Fibroblast of lung (primary cell): ENCODE data around the gene TCF4. TPM values are rescaled to one million over a fixed set of nuclear protein-coding genes. Genes with fewer than 3 reads are reported as not detected.

ENCODE experiments used
- DNase-seq, 2 donors: peaks; one replicate each; pipeline versions ENCODE4 v3.0.0 to v3.0.0-alpha.2; 2010; ENCODE audit warnings: low read depth in 2 of 2
- H2AFZ ChIP-seq: 2 replicates; pipeline ENCODE4 v1.5.1; 2012; ENCODE audit warnings: low read length, control low read depth, inconsistent platforms
- H3K27ac ChIP-seq: 2 replicates; pipeline ENCODE4 v1.5.1; 2011; ENCODE audit warnings: low read length, control low read depth; ENCODE audit not compliant: insufficient read depth
- H3K27me3 ChIP-seq: 2 replicates; pipeline ENCODE4 v1.5.1; 2011; ENCODE audit warnings: mild to moderate bottlenecking, low read length; ENCODE audit not compliant: control insufficient read depth, insufficient read depth
- H3K36me3 ChIP-seq: 2 replicates; pipeline ENCODE4 v1.5.1; 2011; ENCODE audit warnings: low read length; ENCODE audit not compliant: control insufficient read depth, insufficient read depth
- H3K4me1 ChIP-seq: 2 replicates; pipeline ENCODE4 v1.5.1; 2011; ENCODE audit warnings: low read length; ENCODE audit not compliant: control insufficient read depth, insufficient read depth; ENCODE audit errors: extremely low read depth
- H3K4me2 ChIP-seq: 2 replicates; pipeline ENCODE4 v1.5.1; 2011; ENCODE audit warnings: low read length, control low read depth; ENCODE audit not compliant: insufficient read depth; ENCODE audit errors: extremely low read depth
- H3K4me3 ChIP-seq, 4 experiments: fragments of 200-600 bp in 1 of 4; sonication (generic) in 1 of 4; replicated peaks in 1 of 4; 2 replicates each; pipeline ENCODE4 v1.5.1; 2011 to 2016; ENCODE audit warnings: low read length in 4 of 4, low read depth in 3 of 4, mild to moderate bottlenecking in 3 of 4, control low read depth in 2 of 4, inconsistent platforms in 1 of 4, mixed read lengths in 1 of 4; ENCODE audit not compliant: insufficient read depth in 1 of 4; ENCODE audit errors: control extremely low read depth in 1 of 4
- H3K79me2 ChIP-seq: 2 replicates; pipeline ENCODE4 v1.5.1; 2012; ENCODE audit warnings: mild to moderate bottlenecking, low read length, inconsistent platforms; ENCODE audit not compliant: control insufficient read depth, insufficient read depth
- H3K9ac ChIP-seq: 2 replicates; pipeline ENCODE4 v1.5.1; 2011; ENCODE audit warnings: mild to moderate bottlenecking, low read length, control low read depth; ENCODE audit not compliant: insufficient read depth
- H3K9me3 ChIP-seq: 2 replicates; pipeline ENCODE4 v1.5.1; 2012; ENCODE audit warnings: low read depth, low read length; ENCODE audit not compliant: control insufficient read depth, insufficient read depth
- H4K20me1 ChIP-seq: 2 replicates; pipeline ENCODE4 v1.5.1; 2011; ENCODE audit warnings: low read length; ENCODE audit not compliant: control insufficient read depth, insufficient read depth; ENCODE audit errors: extremely low read depth
- CTCF ChIP-seq, 2 donors: IDR thresholded peaks in 1 of 2; conservative IDR thresholded peaks in 1 of 2; 1 replicate in 1 of 2; 2 replicates in 1 of 2; pipeline ENCODE4 v1.5.1; 2011 to 2012; ENCODE audit warnings: low read length in 2 of 2, control low read depth in 1 of 2, inconsistent platforms in 1 of 2, low read depth in 1 of 2, mild to moderate bottlenecking in 1 of 2
- EZH2 ChIP-seq: IDR thresholded peaks from 2 replicates; pipeline ENCODE4 v1.5.1; 2012; ENCODE audit warnings: low read length, control low read depth, mild to moderate bottlenecking; ENCODE audit errors: missing control alignments
- polyA plus RNA-seq, 2 donors: library from polyadenylated mRNA; depleted of rRNA in 1 of 2; stranded (reverse) in 1 of 2; unstranded in 1 of 2; fragments of >200 nt; gene quantifications; 2 replicates each; pipeline ENCODE4 v1.2.1, GENCODE V29; 2011 to 2012; ENCODE audit warnings: missing spikeins in 1 of 2
- total RNA-seq: library from RNA; depleted of rRNA; stranded (reverse); fragments of >200 nt; gene quantifications from 2 replicates; pipeline ENCODE4 v1.2.1, GENCODE V29; 2014

The TCF4 gene
- total and polyA plus RNA-seq, 2 donors (not counting 1 experiment from before 2014, with no cell fraction given): 48.9 to 57.6 TPM

- no peak for TF ChIP-seq EZH2
- TF ChIP-seq CTCF (conservative IDR thresholded peaks at IDR 0.05 in 1 of 2, IDR thresholded peaks at IDR 0.05 in 1 of 2; ENCODE audit: low read depth in 1 of 2, low read length in 2 of 2): no peak
- Histone ChIP-seq H3K27me3 (no peaks in the 10 kb centered on the region), H4K20me1 (no peaks in the 10 kb centered on the region), H3K9ac (no peak overlapping the region), H3K9me3 (no peaks in the 10 kb centered on the region), H3K4me3 (no peak overlapping the region), H2AFZ (no peak overlapping the region), H3K79me2 (no peaks in the 10 kb centered on the region), H3K36me3 (no peaks in the 10 kb centered on the region), H3K4me1 (no peaks in the 10 kb centered on the region), H3K27ac (no peak overlapping the region), H3K4me2 (no peak overlapping the region)
- no peak for DNase-seq
Observed at GRCh38 chr18:55346961-55347740, 240.8 kb downstream of the TCF4 start.

- no peak overlapping the region for H3K4me3 ChIP-seq
- no peak overlapping the region for H2AFZ ChIP-seq
- H3K36me3 ChIP-seq: no peaks in the 10 kb centered on the region
- DNase-seq: no peak
- no peaks in the 10 kb centered on the region for H3K79me2 ChIP-seq
- H3K4me2 ChIP-seq: no peak overlapping the region
- H3K27me3 ChIP-seq: no peaks in the 10 kb centered on the region
- TF ChIP-seq EZH2 (no peak), CTCF (conservative IDR thresholded peaks at IDR 0.05 in 1 of 2, IDR thresholded peaks at IDR 0.05 in 1 of 2; ENCODE audit: low read depth in 1 of 2, low read length in 2 of 2) (no peak)
- H3K27ac ChIP-seq: no peak overlapping the region
- H3K4me1 ChIP-seq: no peaks in the 10 kb centered on the region
- no peak overlapping the region for H3K9ac ChIP-seq
- H4K20me1 ChIP-seq: no peaks in the 10 kb centered on the region
- no peaks in the 10 kb centered on the region for H3K9me3 ChIP-seq
Observed at GRCh38 chr18:55346387-55346786, 241.6 kb downstream of the TCF4 start.

- Histone ChIP-seq H3K79me2 (no peaks in the 10 kb centered on the region), H3K36me3 (no peaks in the 10 kb centered on the region), H3K9me3 (no peaks in the 10 kb centered on the region), H2AFZ (no peak overlapping the region), H3K27me3 (no peaks in the 10 kb centered on the region), H3K27ac (no peak overlapping the region), H3K4me3 (no peak overlapping the region), H3K4me1 (no peaks in the 10 kb centered on the region), H4K20me1 (no peaks in the 10 kb centered on the region), H3K4me2 (no peak overlapping the region), H3K9ac (no peak overlapping the region)
- TF ChIP-seq EZH2: no peak
- TF ChIP-seq CTCF (conservative IDR thresholded peaks at IDR 0.05 in 1 of 2, IDR thresholded peaks at IDR 0.05 in 1 of 2; ENCODE audit: low read depth in 1 of 2, low read length in 2 of 2): no peak
- DNase-seq: no peak
Observed at GRCh38 chr18:55345103-55345950, 242.7 kb downstream of the TCF4 start.
